Amygdala (tissue), 56 donors: ENCODE data around the gene SP9.
A peak's percentile ranks its signal among the peaks of the same experiment; 100 is the strongest.

ENCODE experiments used
- DNase-seq, 56 donors: peaks; one replicate each; lab custom pipeline; 2025; lab: John Stamatoyannopoulos, UW

SP9 gene

DNA sequence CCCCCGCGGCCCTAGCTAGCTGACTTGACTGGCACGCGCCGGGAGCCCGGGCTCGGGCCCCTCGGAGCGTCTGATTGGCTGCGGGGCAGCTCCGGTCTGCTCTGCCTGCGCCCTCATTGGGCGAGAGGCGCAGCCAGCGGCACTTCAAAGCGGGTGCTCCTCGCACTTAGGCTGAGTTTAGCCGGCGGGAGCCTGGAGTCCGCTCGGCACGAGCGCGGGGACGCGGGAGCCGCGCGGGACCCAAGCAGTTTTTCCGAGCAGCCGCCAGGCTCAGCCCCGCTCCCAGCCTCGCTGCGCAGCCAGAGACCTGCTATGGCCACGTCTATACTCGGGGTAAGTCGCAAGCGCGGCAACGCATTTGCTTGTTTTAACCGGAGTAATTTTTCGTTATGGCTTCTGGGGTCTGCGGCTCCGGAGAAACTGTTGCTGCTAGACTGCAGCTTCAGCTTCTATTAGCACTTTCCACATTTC is at the start of gene SP9:
Gene SP9 (plus strand): TSS at position 174 of the 471 bp plus-strand sequence. CDS start 139 bp downstream, at position 313.
- DNase-seq: peak in 5 of 56 donors; percentile 18 to 34 (median 26)

- DNase-seq: no peak
Observed at GRCh38 chr2:174286172-174286571, 48.6 kb upstream of the SP9 start.

- DNase-seq: no peak
Observed at GRCh38 chr2:174292908-174293307, 41.8 kb upstream of the SP9 start.

DNA sequence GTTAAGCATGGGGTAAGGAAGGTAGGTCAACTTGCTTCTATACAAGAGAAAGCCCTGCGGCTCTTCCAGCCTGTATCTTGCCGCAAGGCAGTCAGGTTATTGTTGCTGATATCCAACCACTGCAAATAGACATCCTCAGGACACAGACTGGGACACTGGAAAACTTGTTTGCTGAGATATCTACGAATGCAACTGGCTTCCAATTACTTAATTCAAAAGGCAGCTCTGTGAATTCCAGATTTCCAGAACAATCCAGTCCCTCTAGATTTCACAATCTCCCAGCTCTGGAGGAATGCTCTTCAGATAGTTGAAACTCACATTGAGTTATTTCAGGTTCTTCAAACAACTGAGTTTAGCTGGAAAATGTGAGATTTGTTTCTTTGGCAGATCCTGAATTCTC is 34.6 kb upstream of the SP9 start:
- DNase-seq: no peak

DNA sequence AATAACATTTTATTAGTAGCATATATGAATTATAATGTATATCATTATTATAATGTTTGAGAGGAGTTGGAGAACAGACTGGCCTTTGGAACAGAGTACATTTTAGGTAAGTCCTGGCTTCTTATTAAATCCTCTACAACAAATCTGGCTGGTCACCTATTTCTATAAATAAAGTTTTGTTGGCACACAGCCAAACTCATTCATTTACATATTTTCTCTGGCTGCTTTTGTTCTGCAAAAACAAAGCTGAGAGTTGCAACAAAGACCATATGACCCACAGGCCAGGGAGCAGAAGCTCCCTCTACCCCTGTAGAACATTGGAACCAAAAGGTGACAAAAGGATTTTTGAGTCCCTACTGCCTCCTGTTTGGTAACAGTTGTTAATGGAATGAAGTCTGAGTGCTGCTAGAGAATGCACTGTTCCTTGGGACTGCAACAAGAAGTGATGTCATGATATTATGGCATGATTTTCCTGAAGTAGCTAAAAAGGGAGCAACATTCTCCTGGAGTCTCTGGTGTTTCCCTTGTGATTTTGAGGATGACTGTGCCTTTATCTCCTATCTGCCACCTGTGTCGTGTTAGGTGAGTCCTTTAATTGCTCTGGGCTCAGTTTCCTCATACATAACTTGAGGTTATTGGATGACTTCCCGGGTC is 22.0 kb upstream of the SP9 start:
- peak in 1 of 56 donors; percentile 2 for DNase-seq

- no peak for DNase-seq
Observed at GRCh38 chr2:174322149-174322548, 12.6 kb upstream of the SP9 start.

DNA sequence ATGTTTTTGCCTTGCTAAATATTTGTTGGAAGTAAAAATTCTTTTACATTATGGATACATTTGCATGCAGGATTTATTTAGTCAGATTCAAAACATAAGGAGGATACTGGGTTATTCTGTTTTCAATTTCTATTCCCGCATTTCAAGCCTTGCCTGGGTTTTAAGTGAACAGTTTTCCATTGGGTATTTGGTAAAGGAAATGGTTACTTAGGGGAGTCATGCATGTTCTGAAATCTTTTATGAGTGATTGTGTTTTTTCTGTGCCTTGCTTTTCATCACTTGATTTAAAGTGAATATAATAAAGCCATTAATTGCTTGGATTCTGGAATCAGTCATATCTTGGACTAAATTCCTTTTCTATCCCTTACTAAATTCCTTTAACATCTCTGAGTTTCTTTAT is 12.0 kb upstream of the SP9 start:
- DNase-seq: no peak

DNA sequence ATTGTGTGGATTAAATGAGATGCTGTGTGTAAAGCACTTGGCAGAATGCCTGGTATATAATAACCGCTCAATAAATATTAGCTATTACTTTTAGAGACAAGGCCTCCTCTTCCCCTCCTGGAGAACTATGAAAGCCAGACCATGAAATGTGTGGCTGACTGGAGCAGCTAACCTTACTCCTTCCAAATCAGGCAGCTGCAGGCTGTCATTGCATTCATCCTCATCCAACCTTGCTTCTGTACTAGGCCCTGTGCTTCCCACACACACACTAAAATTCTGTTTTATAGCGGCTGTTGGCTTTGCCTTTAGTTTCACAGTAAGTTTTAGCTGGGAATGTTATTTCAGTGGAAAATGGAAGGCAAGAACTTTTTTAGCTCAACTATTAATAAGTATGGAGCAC is 10.2 kb upstream of the SP9 start:
- no peak for DNase-seq

DNA sequence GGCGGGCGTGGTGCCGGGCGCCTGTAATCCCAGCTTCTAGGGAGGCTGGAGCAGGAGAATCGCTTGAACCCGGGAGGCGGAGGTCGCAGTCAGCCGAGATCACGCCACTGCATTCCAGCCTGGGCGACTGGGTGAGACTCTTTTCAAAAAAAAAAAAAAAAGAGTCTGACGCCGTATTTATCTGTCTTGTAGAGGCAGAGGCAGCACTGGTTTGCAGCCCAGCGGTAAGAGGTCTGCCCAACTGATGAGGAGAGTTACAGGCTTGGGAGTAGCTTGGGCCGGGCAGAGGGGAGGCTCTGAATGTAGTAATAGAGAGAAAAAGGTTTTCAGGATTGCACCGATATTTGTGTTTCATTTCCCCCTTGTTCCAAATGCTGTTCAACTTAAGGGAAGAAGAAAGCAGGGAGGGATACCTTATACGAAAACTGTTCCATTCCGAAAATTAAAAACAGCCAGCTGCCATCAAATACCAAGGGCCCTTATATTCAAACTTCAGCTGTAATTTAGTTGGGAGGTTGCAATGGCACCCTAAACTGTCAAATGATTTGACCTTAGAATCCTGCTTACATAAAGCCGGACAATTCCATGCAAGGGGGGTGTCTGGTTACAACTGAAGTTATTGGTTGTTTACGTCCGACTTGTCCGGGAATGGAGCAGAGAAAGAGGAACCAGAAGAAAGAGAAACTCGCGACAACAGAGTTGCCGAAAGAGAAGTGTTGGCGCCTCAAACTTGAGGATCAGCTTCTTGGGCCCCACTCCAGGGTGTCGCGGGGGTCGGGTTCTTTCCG is 9.2 kb upstream of the SP9 start:
- no peak for DNase-seq

DNA sequence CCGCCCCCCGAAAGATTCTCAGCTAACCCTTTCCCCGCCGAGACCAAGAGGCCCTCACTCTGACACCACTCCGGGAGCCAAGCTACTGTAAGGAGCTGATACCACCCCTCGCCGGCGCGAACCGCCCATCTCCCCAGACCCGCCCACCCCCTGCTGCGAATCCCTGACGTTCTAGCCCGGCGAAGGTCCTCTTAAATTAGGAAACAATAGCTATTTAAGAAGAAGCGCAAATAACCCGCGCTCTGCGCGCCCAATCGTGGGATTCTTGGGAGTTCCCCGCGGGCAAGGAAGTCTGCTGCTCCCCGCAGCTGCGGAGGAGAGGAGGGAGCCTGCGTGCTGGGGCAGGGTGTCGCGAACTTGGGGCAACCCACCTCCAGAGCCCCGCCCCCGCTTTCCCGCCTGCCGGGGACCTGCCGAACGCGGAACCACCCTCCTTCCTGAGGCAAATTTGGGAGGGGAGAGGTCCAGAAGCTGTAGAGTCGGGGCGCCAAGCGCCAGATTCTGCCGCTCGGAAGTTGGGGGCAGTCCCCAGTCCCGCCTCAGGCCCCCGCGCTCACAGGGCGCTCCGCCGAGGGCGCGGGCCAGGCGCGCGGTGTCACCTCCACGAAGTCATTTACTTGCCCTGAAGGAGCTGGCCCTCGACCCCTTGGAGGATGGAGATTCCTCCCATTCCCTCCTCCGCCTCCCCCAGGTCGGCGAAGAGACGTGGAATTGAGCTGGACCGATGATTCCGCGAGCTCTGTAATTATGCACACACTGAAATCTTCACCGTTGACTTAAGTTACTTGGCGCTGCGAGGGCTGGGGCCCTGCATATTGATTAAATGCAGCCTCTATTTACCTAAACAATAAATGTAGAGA is 8.4 kb upstream of the SP9 start:
- peak in 1 of 56 donors; percentile 4 for DNase-seq

GRCh38 chr2:174327021-174327840 is 7.5 kb upstream of the SP9 start:
- no peak for DNase-seq

DNA sequence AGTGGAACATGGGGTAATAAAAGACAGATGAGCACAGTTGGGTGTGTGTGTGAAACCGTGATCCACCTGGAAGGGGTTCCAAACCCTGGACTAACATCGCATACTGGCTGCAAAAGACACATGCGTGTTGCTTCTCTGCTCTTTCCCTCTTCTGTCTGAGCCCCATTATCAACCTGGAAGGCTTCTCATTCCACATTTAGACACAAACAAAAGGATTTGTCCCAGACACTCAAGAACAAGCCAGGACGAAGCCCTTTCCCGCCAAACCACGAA is 7.0 kb upstream of the SP9 start:
- DNase-seq: no peak

- no peak for DNase-seq
Observed at GRCh38 chr2:174328114-174328960, 6.4 kb upstream of the SP9 start.

- DNase-seq: no peak
Observed at GRCh38 chr2:174328961-174329715, 5.6 kb upstream of the SP9 start.

DNA sequence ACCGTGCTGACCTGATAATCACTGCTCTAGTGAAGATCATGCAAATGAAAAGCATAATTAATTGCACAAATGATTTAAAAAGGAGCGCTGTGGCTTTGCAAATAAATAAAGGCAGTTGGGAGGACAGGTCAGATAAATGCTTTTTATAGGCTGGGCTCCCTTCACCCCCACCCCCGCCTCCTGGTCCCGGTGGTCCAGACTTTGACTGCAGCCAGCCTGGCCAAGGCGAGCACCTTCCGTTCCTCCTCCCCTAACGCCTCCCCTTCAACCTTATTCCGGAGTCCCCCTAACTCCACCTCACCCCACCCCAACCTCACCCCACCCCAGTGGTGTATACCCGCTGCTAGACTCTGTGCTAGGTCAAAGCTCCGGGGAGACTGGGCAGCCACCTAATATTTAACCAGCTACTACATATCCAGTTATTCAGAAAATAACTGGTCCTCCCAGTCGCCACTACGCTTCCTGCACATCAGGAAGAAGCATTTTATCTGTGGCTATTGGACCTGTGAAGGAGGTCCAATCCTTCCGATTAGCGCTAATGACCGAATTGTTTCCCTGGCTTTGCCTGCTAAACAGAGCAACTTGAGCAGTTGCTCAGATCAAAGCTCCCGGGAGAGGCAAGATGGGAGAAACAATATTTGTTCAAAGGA is 3.7 kb upstream of the SP9 start:
- no peak for DNase-seq

DNA sequence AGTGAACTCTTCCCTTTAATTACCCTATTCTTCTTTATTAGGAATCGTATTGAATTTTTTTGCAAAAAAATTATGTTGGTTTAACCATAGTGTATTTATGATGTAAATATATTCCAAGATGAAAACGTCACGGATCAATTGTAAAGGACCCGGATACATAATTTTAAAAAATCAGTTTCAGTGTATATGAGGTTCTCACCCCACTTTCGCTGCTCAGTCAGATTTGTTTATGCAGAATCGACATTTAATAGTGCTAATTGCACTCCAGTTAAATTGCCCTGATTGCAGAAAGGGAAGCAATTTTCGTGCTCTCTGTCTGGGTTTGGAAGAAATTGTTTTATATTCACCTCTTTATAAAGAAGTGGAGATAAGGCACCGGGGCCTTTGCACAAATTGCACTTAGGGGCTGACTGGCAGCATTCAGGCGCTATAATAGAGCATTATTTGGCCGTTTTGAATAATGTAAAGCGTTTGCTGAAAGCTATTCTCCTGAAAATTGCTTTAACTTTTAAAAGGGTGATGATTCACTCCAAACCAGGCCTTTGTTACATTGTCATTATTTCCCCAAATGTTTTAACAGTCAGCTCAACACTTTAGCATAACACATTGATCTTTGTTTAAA is 3.0 kb upstream of the SP9 start:
- no peak for DNase-seq

DNA sequence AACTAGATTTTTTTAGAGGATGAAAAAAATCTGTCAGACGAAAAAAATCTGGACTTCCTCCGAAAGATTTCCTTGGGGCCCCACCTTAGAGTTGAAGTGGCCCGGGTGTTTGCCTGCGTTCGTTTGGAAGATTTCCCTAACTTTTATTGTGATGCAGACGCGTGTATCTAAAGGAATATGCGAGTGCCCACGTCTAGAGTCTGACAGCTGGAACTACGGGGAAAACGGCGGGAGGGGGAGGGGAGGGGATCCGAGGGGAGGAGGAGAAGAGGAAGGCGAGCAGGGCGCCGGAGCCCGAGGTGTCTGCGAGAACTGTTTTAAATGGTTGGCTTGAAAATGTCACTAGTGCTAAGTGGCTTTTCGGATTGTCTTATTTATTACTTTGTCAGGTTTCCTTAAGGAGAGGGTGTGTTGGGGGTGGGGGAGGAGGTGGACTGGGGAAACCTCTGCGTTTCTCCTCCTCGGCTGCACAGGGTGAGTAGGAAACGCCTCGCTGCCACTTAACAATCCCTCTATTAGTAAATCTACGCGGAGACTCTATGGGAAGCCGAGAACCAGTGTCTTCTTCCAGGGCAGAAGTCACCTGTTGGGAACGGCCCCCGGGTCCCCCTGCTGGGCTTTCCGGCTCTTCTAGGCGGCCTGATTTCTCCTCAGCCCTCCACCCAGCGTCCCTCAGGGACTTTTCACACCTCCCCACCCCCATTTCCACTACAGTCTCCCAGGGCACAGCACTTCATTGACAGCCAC is 2.4 kb upstream of the SP9 start:
- DNase-seq: no peak
